HG03520 (cell line): ENCODE data around the gene AP3S2.
"Not testable (repeated sequence)": the region's sequence is repeated elsewhere in the genome, so short reads cannot be mapped to it uniquely, and the experiment has no call there.

ENCODE experiments used
- ATAC-seq: cut with Tn5 transposase; IDR thresholded peaks from one replicate; pipeline ENCODE4 v1.9.1; 2021; ENCODE audit warnings: mild to moderate bottlenecking, moderate library complexity; ENCODE audit not compliant: unreplicated experiment

The AP3S2 gene

DNA sequence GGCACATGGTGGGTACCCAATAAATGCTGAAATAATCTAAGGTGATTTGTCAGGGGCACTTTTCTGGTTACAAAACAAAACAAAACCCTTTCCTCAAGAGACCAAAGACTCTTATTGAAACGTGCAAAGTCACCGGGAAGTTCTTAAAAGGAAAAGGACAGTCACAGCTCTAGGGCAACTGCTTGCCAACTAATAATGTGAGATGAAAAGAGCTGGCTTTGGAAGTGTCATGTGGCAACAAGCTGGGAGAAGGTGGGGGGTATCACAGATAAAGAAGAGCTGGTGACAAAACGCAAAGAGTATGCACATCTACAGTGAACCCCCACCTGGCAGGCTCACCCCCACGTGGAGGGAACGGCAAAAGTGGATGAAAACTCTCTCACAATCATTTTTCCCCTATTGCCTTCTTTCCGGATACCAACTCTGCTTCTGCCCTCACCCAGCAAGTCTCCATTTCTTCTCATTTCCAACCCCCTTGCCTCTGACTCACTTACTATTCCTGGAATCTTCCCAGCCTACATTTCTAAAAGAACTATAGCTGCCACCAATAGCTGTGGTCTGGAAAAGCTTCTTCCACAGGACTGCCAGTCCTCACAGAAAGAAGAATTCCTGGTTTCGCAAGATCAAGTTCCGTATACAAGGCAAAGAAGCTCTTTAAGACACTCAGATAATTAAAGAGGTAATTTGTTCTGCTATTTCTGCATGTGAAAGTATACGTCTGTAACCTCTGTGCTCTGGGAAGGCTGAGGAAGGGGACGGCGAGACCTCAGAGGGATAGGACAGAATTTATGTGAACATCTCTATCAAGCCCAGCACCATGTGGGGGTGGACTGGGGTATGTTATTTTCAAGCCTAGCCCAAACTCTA, 57.3 kb downstream of the AP3S2 start:
- no peak for ATAC-seq

DNA sequence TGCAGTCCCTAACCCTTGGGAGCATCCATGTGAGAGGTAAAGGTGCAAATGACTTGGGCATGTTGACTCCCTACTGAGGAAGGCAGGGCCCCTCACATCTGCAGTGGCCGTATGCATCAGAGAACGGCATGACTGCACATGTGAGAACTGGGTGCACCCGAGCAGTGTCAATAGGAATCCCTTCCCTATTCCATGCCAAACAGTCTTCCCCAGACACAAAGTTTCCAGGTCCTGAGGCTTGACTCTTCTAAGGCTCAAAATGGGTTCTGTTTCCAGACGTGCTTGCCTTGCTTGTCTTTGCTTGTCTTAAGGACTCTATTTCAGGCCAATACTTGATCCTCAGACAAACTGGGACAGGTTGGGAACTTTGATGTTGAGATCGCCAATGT, 58.6 kb downstream of the AP3S2 start:
- ATAC-seq, result no peak

DNA sequence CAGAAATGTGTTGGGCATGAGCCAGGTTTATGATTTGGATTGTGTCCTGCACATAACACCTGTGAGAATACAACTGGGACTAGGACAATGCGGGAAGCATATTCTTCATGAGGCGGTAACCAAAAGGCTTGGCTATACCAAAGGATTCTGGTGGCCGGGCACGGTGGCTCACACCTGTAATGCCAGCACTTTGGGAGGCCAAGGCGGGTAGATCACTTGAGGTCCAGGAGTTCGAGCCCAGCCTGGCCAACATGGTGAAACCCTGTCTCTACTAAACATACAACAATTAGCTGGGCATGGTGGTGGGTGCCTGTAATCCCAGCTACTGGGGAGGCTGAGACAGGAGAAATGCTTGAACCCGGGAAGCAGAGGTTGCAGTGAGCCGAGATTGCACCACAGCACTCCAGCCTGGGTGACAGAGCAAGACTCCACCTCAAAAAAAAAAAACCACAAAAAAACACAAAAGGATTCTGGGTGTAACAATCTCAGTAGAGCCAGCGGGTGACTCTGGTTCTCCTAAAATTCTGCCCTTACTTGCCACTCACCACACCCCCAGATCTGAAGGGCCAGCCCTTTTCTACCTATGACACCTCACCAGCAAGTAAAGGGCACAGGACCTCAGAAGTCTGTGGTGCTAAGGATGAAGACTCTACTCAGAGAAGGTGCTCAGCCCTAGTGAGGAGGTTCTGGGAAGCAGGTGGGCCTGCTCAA, 59.2 kb downstream of the AP3S2 start:
- not testable (repeated sequence) for ATAC-seq

DNA sequence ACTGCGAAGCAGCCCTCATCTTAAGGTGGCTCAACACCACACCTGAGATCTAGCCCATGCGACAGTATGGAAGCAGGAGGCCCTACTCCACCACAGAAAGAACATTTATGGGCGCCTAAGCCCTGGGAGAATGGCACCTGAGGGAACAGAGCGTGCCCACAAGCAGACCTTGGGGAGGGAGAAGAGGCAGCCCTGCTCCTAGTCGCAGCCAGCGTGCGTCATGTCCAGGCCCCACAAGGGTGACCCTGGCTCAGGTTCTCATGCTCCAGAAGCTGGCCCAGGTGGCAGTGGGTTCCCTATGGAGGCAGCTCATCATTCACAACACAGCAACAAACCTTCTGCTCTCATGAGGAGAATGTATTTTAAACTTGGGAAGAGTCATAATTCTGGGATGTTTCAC, 59.8 kb downstream of the AP3S2 start:
- no peak for ATAC-seq

DNA sequence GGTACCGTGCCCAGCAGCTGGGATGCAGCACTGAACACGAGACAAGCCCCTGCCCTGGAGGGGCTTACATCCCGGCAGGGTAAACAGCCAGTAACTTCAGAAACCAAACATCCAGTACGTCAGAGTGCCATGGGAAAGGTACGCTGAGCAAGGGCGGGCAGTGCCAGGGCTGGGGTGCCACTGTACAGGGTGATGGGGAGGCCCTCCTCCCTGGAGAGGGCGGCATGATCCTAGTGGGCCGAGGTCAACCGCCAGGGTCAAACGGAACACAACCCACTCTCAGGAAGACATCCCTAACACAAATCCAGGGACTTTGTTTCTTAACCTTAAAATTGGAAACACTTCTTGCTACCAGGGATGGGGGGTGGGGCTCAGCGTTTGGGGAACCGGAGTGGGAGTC, 63.2 kb downstream of the AP3S2 start:
- ATAC-seq, result no peak

DNA sequence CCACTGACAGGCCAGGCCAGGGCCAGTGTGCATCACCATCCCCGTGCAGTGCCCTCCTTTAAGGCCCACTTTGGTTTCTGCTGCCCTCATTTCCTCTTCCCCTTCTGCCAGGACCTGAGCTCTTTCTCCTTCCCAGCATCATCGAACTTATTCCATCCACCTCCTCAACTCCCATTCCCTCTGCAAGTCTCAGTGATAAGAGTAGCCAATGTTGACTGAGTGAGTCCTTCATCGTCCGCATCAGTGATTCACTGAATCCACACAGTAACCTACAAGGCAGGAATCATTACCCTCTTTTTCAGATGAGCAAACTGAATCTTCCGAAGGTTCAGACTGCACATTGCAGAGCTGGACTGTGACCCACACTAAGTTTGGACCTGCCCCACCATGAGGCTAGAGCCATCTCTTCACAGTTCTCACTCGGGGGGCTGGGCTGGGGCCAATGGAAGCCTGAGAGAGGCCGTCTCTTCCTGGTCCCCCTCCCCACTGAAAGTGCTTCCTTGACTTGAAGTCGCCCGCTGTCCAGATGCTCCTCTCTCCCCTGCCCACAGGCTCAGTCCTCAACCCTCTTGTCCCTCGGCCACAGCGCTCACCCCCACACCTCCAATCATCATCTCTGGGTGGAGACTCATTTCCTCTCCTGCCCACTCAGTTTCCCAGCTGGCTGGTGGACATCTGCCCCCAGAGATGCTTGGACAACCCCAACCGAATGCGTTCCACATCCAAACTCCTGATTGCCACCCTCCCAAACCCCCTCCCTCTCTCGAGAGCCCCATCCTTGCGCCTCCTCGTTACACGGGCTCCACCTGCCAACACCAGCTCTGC, 64.0 kb downstream of the AP3S2 start:
- no peak for ATAC-seq

DNA sequence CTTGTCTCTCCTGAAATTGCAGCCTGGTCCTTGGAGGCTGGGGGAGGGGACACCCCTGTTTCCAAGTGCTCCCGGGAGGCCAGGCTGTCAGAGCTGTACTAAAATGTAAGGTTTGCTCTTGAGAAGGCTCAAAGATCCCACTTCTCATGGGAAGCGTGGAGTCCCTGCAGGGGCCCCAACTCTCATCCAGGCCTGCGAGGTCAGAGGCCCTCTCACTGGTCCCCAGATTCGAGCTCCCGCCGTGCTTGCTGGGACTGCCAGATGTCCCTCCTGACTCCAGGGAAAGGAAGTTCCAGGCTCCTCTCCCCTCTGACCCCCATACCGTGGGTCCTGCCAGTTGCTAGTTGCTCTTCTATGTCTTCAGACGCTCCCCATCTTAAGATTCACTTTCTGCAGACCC, 64.6 kb downstream of the AP3S2 start:
- ATAC-seq, result no peak

DNA sequence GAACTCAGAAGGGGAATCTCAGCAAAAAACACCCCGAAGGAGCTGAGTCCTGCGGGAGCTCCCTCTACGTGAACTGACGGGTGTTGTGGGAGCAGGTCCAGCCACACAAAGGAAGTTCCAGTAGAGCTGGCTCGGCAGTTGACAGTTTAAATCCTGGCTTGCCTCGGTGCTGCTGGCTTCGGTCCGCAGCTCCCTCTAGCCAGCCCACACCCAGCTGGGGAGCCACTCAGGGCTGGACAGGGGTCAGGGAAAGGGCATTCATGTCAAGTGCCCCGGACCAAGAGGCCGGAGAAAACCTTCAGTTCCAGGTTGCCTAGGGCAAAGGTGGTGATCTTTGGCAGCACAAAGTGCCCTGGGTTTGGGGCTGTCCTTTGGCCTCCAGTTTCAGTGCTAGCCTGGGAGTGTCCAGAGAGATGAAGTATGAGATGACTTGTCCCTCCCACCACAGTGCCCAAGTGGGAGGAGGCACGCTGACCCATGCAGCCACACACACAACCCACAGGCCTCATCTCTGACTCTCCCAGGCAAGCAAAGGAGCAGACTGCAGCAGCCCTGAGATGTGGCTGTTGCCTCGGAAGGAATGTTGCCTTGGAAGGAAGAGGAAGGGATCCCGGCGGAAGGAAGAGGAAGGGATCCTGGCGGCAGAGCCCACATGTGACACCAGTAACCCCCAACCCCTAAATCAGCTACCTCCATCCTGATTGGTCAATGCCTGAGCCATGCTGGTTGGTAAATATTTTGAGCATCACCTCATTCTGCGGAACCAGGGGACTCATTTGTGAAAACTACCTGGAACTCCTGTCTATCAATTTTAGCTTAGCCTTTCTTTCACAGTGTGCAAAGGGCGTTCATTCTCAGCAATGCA, 65.3 kb downstream of the AP3S2 start:
- ATAC-seq, result no peak

DNA sequence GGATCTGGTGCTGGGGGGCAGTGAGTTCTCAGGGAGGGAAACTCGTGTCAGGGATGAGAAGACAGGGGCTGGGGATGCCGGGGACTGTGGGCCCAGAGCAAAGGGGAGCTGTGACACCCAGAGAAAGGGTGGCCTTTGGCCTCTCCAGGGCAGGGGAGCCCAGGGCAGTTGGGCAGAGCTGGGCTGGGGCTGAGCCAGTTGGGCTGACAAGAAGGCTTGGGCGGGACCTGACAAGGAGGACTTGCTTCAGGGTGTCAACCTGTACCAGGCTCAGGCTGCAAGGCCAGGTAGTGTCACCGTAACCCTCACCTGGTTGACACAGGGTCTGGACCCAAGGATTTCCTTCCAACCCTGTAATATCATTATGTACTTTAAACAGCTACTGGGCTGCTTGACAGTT, 66.0 kb downstream of the AP3S2 start:
- no peak for ATAC-seq

DNA sequence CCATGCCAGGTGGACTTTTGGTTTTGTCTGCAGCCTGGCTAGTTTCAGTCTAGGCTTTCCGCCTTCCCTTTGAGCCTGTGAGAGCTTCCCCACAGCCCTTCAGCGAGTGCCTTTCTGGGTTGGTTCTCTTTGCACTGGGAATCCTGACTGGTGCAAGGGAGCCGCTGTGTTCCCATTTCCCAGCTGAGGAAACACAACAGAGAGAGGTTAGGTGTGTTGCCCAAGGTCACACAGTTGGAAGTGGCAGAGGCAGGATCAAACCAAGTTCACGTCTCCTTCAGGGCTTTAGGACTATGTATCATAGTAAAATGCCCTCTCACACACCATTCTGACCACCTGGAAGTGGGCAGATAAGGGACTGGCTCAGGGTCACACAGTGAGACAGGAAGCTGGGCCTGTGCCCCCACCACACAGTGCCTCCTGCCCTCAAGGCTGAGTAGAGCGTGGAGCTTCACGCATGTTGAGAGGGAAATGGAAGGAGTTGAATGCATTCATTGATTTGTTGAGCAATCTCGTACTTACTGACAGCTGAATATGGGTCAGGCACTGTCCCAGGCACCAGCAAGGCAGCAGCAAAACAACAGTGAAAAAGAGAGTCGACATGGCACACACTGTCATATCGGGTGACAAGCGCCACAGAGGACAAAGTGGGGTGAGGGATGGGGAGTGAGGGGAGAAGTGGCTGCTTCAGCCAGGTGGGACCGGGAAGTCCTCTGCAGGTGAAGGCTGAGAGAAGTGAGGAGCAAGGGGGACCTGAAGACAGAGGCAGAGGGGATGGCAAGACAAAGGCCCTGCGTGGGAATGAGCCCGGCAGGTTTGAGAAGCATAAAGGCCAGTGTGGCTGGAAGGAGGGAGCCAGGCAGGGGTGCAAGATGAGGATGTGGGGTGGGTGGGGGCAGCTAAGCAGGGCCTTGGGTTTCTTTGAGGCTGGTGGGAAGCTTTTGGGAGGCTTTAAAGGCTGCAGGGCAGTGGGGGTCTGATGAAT, 66.8 kb downstream of the AP3S2 start:
- ATAC-seq, result no peak

DNA sequence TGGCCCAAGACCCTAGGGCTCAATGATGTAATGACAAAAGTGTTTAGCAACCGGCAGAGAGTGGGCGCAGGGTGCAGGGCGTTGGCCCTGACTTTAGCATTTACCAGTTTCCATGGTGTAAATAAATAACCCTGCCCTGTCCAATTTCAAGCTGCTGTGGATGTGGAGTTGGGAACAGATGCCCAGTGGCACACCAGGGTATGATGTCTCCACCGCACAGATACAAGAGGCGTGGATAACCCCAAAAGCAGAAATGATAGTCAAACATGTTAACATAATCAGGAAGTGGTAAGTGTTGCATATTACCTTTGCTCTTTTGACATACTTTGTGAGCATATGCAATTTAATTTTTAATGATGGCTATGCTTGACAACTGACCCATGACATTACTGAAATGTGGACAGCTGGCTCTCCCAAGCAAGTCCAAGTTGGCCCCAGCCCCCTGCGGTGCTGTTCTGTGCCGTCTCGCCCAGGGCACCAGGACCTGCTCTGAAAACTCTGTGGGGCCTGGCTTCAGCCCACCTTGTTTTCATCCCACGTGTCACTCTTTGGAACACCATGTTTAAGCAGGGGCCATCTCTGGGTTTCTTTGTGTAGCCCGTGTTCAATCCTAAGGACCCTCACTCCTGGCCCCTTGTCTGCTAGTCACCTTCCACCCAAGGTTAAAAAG, 68.4 kb downstream of the AP3S2 start:
- no peak for ATAC-seq

DNA sequence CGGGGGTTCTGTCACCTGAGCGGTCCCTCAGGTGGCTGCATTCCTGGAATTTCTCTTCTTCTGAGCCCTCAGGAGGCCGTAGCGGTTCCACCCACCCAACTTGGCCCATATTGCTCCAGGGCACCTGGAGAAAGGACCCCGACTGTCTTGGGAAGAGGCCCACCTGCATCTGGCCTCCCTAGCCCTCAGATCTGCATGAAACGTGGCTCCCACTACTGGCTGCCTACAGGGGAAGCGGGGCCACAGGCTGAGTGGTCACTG, 69.3 kb downstream of the AP3S2 start:
- ATAC-seq, result no peak

DNA sequence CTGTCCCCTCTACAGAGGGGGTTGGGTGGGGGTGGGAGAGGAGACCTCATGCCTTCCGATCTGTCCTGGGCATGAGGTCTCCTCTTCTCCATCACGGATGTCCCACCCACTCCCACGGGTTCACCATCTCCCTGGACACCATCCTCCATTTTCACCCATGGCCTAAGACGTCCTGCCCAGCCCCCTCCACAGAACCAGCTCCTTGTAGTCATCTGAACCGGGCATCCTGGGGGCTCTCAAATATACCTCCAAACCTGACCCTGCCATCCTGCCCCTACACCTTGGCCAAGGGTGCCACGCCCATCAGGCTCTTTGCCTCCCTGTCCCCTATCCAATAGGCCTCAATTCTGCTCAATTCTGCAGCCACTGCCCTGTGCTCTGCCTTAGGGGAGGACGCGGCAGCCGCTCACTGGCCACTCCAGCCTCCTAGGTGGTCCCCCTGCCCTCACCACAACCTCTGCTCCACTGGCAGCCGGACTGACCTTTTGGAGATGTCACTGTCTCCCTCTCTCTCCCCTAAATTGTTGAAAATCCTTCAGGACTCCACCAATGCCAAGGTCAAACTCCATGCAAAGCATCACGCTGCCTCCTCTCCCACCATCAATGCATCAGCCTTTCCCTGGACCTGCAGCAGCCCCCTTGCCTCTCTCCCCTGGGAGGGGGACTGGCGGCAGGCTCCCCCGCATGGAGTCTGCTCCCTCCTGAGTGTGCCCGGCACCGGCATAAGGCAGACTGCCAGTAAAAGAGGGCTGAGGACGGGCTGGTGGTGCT, 69.8 kb downstream of the AP3S2 start:
- ATAC-seq, result no peak

DNA sequence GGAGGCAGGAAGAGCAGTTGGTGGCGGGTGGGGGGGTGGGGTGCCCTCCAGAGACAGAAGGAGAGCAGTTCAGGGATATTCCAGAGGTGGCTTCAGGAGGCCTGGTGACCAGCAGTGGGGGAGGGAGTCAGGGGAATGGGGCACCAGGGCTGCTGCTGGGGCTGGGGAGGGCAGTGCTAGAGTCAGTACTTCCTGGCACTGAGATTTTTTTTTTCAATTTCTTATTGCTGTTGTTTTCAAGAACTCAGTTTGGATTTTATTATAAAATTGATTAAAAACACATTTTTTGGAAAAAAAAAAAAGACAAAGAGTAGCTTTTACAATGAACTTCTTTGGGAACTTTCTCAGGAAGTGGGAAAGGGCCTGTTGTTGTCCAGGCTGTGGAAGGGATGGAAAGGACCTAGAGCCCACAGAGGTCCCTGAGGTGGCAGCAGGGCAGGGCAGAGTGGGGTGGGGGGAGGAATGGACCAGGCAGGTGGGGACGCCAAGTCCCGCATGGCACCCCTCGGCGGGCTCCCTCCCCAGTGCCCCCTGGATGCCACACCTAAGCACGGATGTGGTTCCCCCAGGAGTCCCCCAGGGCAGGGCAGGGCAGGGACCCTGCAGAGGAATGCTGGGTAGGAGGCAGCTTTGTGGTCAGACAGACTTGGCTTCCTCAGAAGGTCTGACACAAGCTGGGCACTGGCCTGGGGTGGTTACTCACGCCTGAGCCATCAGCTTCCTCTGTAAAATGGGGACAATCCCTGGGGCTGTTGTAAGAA, 70.7 kb downstream of the AP3S2 start:
- ATAC-seq, result no peak

DNA sequence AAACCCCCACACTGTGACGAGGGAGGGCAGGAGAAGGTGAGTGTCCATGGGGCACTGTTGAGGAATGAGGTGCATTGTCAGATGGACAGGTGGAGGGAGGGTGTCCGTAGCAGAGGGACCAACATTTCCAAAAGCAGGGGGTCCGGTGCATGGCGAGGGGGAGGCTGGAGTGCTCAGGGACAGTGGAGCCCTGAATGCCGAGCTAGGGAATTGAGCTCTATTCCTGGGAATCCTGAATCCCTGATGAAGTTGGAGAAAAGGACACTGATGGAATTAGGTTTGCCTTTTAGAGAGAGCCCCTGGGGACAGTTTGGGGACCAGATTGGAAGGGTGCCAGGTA, 71.2 kb downstream of the AP3S2 start:
- no peak for ATAC-seq

DNA sequence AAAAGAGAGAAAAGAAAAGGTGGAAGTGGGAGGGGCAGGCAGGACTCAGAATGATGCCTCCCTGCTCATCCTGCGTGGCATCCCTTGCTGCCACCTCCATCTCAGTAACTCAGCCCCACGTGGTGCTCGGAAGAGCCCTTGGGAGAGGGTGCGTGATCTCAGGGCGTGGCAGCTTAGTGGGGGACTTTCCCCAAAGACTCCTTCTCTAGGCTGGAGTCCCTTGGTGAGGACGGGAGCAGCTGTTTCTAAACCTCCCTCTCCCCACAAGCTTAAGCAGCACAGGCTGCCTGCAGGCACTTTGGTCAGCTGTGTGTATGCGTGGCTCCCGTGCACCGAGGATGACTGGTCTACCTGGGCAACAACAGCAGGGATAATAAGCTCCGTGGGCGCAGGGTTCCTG, 71.8 kb downstream of the AP3S2 start:
- no peak for ATAC-seq

DNA sequence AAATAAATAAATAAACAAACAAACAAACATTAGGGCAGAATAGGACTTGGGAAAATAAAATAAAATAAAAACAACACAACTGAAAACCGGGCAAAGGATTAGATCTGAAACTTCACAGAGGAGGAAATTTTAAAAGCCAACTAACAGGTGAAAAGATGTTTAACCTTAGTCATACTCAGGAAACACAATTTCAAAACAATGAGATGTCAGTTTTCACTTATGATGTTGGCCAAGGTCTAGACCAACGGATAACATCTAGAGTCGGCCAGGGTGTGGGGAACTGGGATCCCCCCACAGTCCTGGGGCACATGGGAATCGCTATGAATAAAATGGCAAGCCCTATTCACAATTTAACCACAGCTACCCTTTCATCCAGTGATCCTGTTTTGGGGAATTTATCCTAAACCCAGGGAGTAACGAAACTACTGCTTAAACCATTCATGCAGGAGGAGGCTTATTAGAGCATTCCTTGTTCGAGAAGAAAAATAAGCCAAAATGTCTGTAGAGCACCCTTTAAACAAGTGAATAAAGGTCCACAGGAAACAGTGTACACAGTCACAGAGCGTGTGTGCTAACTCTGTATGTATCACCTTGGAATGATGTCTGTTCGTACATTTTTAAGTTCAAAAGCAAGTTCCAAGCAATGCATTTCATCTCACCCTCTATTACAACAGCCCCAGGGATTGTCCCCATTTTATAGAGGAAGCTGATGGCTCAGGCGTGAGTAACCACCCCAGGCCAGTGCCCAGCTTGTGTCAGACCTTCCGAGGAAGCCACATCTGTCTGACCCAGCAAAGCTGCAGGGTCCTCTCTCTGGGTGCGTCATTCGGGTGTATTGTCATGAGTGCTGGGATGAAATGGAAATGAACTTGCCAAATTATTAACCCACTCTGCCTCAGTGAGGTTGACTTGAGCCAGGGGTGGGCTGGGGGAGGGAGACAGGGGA, 72.9 kb downstream of the AP3S2 start:
- ATAC-seq, result no peak
